Measurements from ENCODE around the gene ABITRAM. TPM values are rescaled to one million over a fixed set of nuclear protein-coding genes. Genes with fewer than 3 reads are reported as not detected.

Gene ABITRAM
- total and polyA plus RNA-seq, 2 of the 13 experiments (the other 11 are each of a cell fraction or from before 2014, with no cell fraction given) = 10.2 to 21.6 TPM

DNA sequence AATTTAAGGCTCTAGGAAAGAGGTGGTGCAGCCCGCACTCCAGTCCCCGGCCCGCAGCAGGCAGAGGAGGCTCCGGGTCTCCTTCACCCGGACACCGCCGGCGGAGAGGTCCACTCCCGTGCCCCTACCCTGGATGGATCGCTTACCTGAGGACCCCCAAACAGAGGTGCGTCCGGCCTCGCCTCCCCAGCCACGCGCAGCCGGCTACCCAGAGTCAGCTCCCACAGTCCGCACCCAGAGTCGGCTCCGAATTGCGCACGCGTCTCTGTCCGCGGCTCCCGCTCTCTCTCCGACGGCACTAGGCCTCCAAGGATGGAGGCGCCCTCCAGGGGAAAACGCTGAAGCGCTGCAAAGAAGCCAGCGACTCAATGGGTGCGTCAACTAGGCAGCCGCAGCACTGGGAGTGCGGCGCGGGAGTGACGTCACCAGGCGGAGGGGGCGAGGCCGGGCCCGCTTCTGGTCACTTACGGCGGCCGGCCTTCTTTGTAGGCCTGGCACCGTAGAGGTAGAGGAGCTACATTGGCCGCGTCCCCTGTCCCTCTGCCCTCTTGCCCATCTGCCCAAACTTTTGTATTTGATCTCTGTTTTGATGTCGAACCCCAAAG is 380 bp upstream of the ABITRAM start, which contains the start of gene ELP1 (continued):
- TF ChIP-seq E2F1 (CRISPR knock-in tag; IDR thresholded peaks at IDR 0.05) = peak; percentile 72
- TF ChIP-seq ELF1 (CRISPR knock-in tag; IDR thresholded peaks at IDR 0.05) = peak; percentile 55
- TF ChIP-seq ZFX (CRISPR knock-in tag; IDR thresholded peaks at IDR 0.05; ENCODE audit: low read depth) = peak; percentile 94
- TF ChIP-seq, protein P1, sequence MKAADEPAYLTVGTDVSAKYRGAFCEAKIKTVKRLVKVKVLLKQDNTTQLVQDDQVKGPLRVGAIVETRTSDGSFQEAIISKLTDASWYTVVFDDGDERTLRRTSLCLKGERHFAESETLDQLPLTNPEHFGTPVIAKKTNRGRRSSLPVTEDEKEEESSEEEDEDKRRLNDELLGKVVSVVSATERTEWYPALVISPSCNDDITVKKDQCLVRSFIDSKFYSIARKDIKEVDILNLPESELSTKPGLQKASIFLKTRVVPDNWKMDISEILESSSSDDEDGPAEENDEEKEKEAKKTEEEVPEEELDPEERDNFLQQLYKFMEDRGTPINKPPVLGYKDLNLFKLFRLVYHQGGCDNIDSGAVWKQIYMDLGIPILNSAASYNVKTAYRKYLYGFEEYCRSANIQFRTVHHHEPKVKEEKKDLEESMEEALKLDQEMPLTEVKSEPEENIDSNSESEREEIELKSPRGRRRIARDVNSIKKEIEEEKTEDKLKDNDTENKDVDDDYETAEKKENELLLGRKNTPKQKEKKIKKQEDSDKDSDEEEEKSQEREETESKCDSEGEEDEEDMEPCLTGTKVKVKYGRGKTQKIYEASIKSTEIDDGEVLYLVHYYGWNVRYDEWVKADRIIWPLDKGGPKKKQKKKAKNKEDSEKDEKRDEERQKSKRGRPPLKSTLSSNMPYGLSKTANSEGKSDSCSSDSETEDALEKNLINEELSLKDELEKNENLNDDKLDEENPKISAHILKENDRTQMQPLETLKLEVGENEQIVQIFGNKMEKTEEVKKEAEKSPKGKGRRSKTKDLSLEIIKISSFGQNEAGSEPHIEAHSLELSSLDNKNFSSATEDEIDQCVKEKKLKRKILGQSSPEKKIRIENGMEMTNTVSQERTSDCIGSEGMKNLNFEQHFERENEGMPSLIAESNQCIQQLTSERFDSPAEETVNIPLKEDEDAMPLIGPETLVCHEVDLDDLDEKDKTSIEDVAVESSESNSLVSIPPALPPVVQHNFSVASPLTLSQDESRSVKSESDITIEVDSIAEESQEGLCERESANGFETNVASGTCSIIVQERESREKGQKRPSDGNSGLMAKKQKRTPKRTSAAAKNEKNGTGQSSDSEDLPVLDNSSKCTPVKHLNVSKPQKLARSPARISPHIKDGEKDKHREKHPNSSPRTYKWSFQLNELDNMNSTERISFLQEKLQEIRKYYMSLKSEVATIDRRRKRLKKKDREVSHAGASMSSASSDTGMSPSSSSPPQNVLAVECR (CRISPR knock-in tag; IDR thresholded peaks at IDR 0.05; ENCODE audit: borderline replicate concordance) = peak; percentile 80; the same call in 1 of the 2 replicates
- TF ChIP-seq RXRA (CRISPR knock-in tag; IDR thresholded peaks at IDR 0.05) = peak; percentile 43; the same call in 1 of the 2 replicates
- peak; percentile 41 for TF ChIP-seq CBFB (CRISPR knock-in tag; IDR thresholded peaks at IDR 0.05)
- TF ChIP-seq DMTF1 (CRISPR knock-in tag; IDR thresholded peaks at IDR 0.05) = 0 out of 2 replicates have a peak, but pooled peaks have one; percentile 72
- TF ChIP-seq ZNF441 (CRISPR knock-in tag; IDR thresholded peaks at IDR 0.05; ENCODE audit: borderline replicate concordance) = no peak
- peak; percentile 52; the same call in 1 of the 2 replicates for TF ChIP-seq ZNF766 (CRISPR knock-in tag; IDR thresholded peaks at IDR 0.05; ENCODE audit: borderline replicate concordance)
- TF ChIP-seq ZBTB10 (CRISPR knock-in tag; IDR thresholded peaks at IDR 0.05; ENCODE audit: borderline replicate concordance) = no peak
- peak; percentile 74; the same call in 1 of the 2 replicates for TF ChIP-seq REL (CRISPR knock-in tag; conservative IDR thresholded peaks at IDR 0.05)
- 0 out of 2 replicates have a peak, but pooled peaks have one; percentile 4 for TF ChIP-seq SP4 (CRISPR knock-in tag; IDR thresholded peaks at IDR 0.05)
- TF ChIP-seq CEBPG (CRISPR knock-in tag; IDR thresholded peaks at IDR 0.05) = peak; percentile 52
- peak; percentile 48; the same call in 1 of the 2 replicates for TF ChIP-seq KDM5B (CRISPR knock-in tag; IDR thresholded peaks at IDR 0.05; ENCODE audit: borderline replicate concordance)
- TF ChIP-seq DMAP1 (CRISPR knock-in tag; IDR thresholded peaks at IDR 0.05) = peak; percentile 86; the same call in 1 of the 2 replicates
- TF ChIP-seq JUND (CRISPR knock-in tag; IDR thresholded peaks at IDR 0.05) = peak; percentile 87
- peak; percentile 18; the same call in 1 of the 2 replicates for TF ChIP-seq SIN3B (IDR thresholded peaks at IDR 0.05; ENCODE audit: low read length)
